H7 (cell line): Measurements from ENCODE around the gene CXorf38. TPM values are rescaled to one million over a fixed set of nuclear protein-coding genes. Genes with fewer than 3 reads are reported as not detected.
"Not testable (repeated sequence)": the region's sequence is repeated elsewhere in the genome, so short reads cannot be mapped to it uniquely, and the experiment has no call there.

Source experiments
- DNase-seq: peaks from one replicate; pipeline ENCODE4 v3.0.0; 2012
- H3K27me3 ChIP-seq: 2 replicates; pipeline ENCODE4 v1.6.0; 2011; ENCODE audit warnings: mild to moderate bottlenecking, low read length; ENCODE audit not compliant: control insufficient read depth, insufficient read depth
- H3K36me3 ChIP-seq: replicated peaks from 2 replicates; pipeline ENCODE4 v1.5.1; 2011; ENCODE audit warnings: low read length; ENCODE audit not compliant: control insufficient read depth, insufficient read depth
- H3K4me3 ChIP-seq: 2 replicates; pipeline ENCODE4 v1.5.1; 2011; ENCODE audit warnings: low read depth, mild to moderate bottlenecking, control low read depth, low read length, moderate library complexity; ENCODE audit not compliant: insufficient read depth
- total RNA-seq: library from RNA; depleted of rRNA; stranded (reverse); fragments of >200 nt; shearing (Covaris generic); gene quantifications from 2 replicates; pipeline ENCODE4 v1.2.3, GENCODE V29; 2014

CXorf38 gene
- total RNA-seq, 1 experiment from 2014 or later, result 11.7 TPM

- peaks cover 1% of the 10 kb centered on the region for H3K36me3 ChIP-seq
- no peak overlapping the region for H3K4me3 ChIP-seq
- DNase-seq, result no peak
- no peaks in the 10 kb centered on the region for H3K27me3 ChIP-seq
These were observed 40.0 kb downstream of the CXorf38 start for GRCh38 chrX:40607381-40607780.

GRCh38 chrX:40603446-40603845 is 43.9 kb downstream of the CXorf38 start:
- Histone ChIP-seq H3K4me3 (no peak overlapping the region), H3K27me3 (no peaks in the 10 kb centered on the region), H3K36me3 (peaks cover 6% of the 10 kb centered on the region)
- no peak for DNase-seq

- not testable (repeated sequence) for H3K4me3 ChIP-seq, H3K27me3 ChIP-seq, H3K36me3 ChIP-seq, DNase-seq
These were observed 57.6 kb downstream of the CXorf38 start for GRCh38 chrX:40589616-40590321.

- not testable (repeated sequence) for DNase-seq, H3K36me3 ChIP-seq, H3K27me3 ChIP-seq, H3K4me3 ChIP-seq
These were observed 59.7 kb downstream of the CXorf38 start for GRCh38 chrX:40587623-40588022.

GRCh38 chrX:40582811-40583210 is 64.5 kb downstream of the CXorf38 start:
- no peak for DNase-seq
- Histone ChIP-seq H3K36me3 (no peaks in the 10 kb centered on the region), H3K4me3 (no peak overlapping the region), H3K27me3 (no peaks in the 10 kb centered on the region)

GRCh38 chrX:40582178-40582577 is 65.2 kb downstream of the CXorf38 start:
- not testable (repeated sequence) for H3K4me3 ChIP-seq, H3K36me3 ChIP-seq, DNase-seq, H3K27me3 ChIP-seq

- H3K4me3 ChIP-seq, result peak overlapping the region; percentile 81
- no peaks in the 10 kb centered on the region for H3K36me3 ChIP-seq
- no peaks in the 10 kb centered on the region for H3K27me3 ChIP-seq
- DNase-seq, result no peak
These were observed 65.9 kb downstream of the CXorf38 start for GRCh38 chrX:40581336-40581920.

- Histone ChIP-seq H3K36me3 (no peaks in the 10 kb centered on the region), H3K27me3 (no peaks in the 10 kb centered on the region), H3K4me3 (peak within 1 kb of the TSS; percentile 81)
- peak; percentile 97 for DNase-seq
These were observed 66.6 kb downstream of the CXorf38 start, which contains the start of gene ATP6AP2 for GRCh38 chrX:40580537-40581335. ATP6AP2 (plus strand) TSS chrX:40580970; CDS start chrX:40581066, 96 bp downstream.

GRCh38 chrX:40579900-40580536 is 67.3 kb downstream of the CXorf38 start:
- DNase-seq, result no peak
- no peaks in the 10 kb centered on the region for H3K27me3 ChIP-seq
- H3K36me3 ChIP-seq, result no peaks in the 10 kb centered on the region
- peak overlapping the region; percentile 81 for H3K4me3 ChIP-seq

GRCh38 chrX:40579141-40579540 is 68.2 kb downstream of the CXorf38 start:
- DNase-seq, result no peak
- H3K4me3 ChIP-seq, result no peak overlapping the region
- no peaks in the 10 kb centered on the region for H3K36me3 ChIP-seq
- H3K27me3 ChIP-seq, result no peaks in the 10 kb centered on the region

GRCh38 chrX:40578039-40578695 is 69.2 kb downstream of the CXorf38 start:
- H3K36me3 ChIP-seq, result no peaks in the 10 kb centered on the region
- H3K4me3 ChIP-seq, result no peak overlapping the region
- DNase-seq, result no peak
- no peaks in the 10 kb centered on the region for H3K27me3 ChIP-seq
